Uterus (tissue), 4 donors: Measurements from ENCODE around the gene PFKM. TPM values are rescaled to one million over a fixed set of nuclear protein-coding genes. Genes with fewer than 3 reads are reported as not detected.
A peak's percentile ranks its signal among the peaks of the same experiment; 100 is the strongest.

Source experiments
- DNase-seq, 2 donors: peaks; one replicate each; pipeline ENCODE4 v3.0.0-alpha.2; 2019 to 2020
- H3K27ac ChIP-seq, 2 donors: fragments of 200-600 bp; sonication (generic); 1 replicate in 1 of 2; 2 replicates in 1 of 2; pipeline ENCODE4 v1.5.1; 2016 to 2018
- H3K27me3 ChIP-seq, 2 donors: fragments of 200-600 bp; sonication (generic); one replicate each; pipeline ENCODE4 v1.5.1; 2018 to 2019; ENCODE audit warnings: control low read depth in 1 of 2
- H3K36me3 ChIP-seq, 2 donors: fragments of 200-600 bp; sonication (generic); one replicate each; pipeline ENCODE4 v1.5.1; 2019; ENCODE audit warnings: control low read depth in 1 of 2
- H3K4me1 ChIP-seq, 2 donors: fragments of 200-600 bp; sonication (generic); one replicate each; pipeline ENCODE4 v1.5.1; 2018 to 2019; ENCODE audit warnings: control low read depth in 1 of 2
- H3K4me3 ChIP-seq, 2 donors: fragments of 200-600 bp; sonication (generic); 1 replicate in 1 of 2; 2 replicates in 1 of 2; pipeline ENCODE4 v1.5.1; 2018 to 2019; ENCODE audit warnings: mild to moderate bottlenecking in 1 of 2
- H3K9me3 ChIP-seq, 2 donors: fragments of 200-600 bp; sonication (generic); one replicate each; pipeline ENCODE4 v1.5.1; 2019; ENCODE audit warnings: control low read depth in 1 of 2
- CTCF ChIP-seq, 4 experiments: fragments of 200-600 bp in 2 of 4; fragments of 450-650 bp in 2 of 4; sonication (generic) in 2 of 4; IDR thresholded peaks; one replicate each; pipeline ENCODE4 v1.5.1; 2016 to 2019; ENCODE audit warnings: antibody characterized with exemption in 4 of 4, mild to moderate bottlenecking in 2 of 4, moderate library complexity in 1 of 4
- POLR2A ChIP-seq, 2 donors: fragments of 450-650 bp; IDR thresholded peaks; one replicate each; pipeline ENCODE4 v1.6.1; 2016; ENCODE audit warnings: antibody characterized with exemption in 2 of 2, mild to moderate bottlenecking in 1 of 2, moderate library complexity in 1 of 2
- intact Hi-C: fragments of 100-400 bp; cut with DNase I; formaldehyde crosslinking; loops from one replicate; pipeline ENCODE4 v1.15.1; 2023; ENCODE audit warnings: low total_unique reads
- total RNA-seq, 4 donors: library from RNA; depleted of rRNA in 3 of 4; stranded (reverse); fragments of >200 nt in 3 of 4; gene quantifications; one replicate each; pipeline versions ENCODE4 v1.1.0 to v1.2.4, GENCODE V29; 2014 to 2023
- donor health status: DM: yes; HTN: yes; CAD: no.

PFKM gene
- total RNA-seq, 4 donors from 2014 or later, result 30.9 to 150 (median 70.8) TPM

- no peaks in the 10 kb centered on the region for H3K4me1 ChIP-seq
- intact Hi-C loops, result no loop called here
- H3K27me3 ChIP-seq, result no peaks in the 10 kb centered on the region
- H3K4me3 ChIP-seq, result no peak overlapping the region
- TF ChIP-seq POLR2A (IDR thresholded peaks at IDR 0.05) (no peak), CTCF (IDR thresholded peaks at IDR 0.05) (no peak)
- no peaks in the 10 kb centered on the region for H3K9me3 ChIP-seq
- DNase-seq, result no peak
- no peaks in the 10 kb centered on the region for H3K36me3 ChIP-seq
- H3K27ac ChIP-seq, result no peak overlapping the region
Observed at GRCh38 chr12:48180857-48181495, 61.8 kb downstream of the PFKM start.

- DNase-seq, result no peak
- no peaks in the 10 kb centered on the region for H3K9me3 ChIP-seq
- H3K27ac ChIP-seq, result peak overlapping the region in 1 of 2 donors; percentile 69
- intact Hi-C loops, result no loop called here
- peak overlapping the region; percentile 56 to 69 for H3K4me3 ChIP-seq
- TF ChIP-seq POLR2A (IDR thresholded peaks at IDR 0.05), result no peak
- no peaks in the 10 kb centered on the region for H3K4me1 ChIP-seq
- no peaks in the 10 kb centered on the region for H3K36me3 ChIP-seq
- H3K27me3 ChIP-seq, result no peaks in the 10 kb centered on the region
Observed at GRCh38 chr12:48182631-48183030, 63.5 kb downstream of the PFKM start.

GRCh38 chr12:48183091-48183875, 64.1 kb downstream of the PFKM start, which contains the start of gene CCDC184:
TSS of gene CCDC184 (plus strand) at chr12:48183644. CDS start at chr12:48184123, 479 bp downstream.
- Histone ChIP-seq H3K27ac (peak within 1 kb of the TSS; percentile 4 to 69), H3K36me3 (no peaks in the 10 kb centered on the region), H3K9me3 (no peaks in the 10 kb centered on the region), H3K4me3 (peak within 1 kb of the TSS; percentile 56 to 69), H3K27me3 (no peaks in the 10 kb centered on the region), H3K4me1 (no peaks in the 10 kb centered on the region)
- DNase-seq, result peak; percentile 66 to 73
- TF ChIP-seq POLR2A (IDR thresholded peaks at IDR 0.05) (peak in 1 of 2 donors; percentile 39), CTCF (IDR thresholded peaks at IDR 0.05) (peak; percentile 32 to 66 (median 46))
- intact Hi-C loops, result no loop called here

GRCh38 chr12:48183876-48184548, 64.8 kb downstream of the PFKM start:
- peak in 1 of 2 donors; percentile 17 for DNase-seq
- Histone ChIP-seq H3K9me3 (no peaks in the 10 kb centered on the region), H3K27ac (peak overlapping the region; percentile 4 to 69), H3K36me3 (no peaks in the 10 kb centered on the region), H3K4me3 (peak overlapping the region; percentile 56 to 69), H3K27me3 (no peaks in the 10 kb centered on the region), H3K4me1 (no peaks in the 10 kb centered on the region)
- intact Hi-C loops, result no loop called here
- TF ChIP-seq POLR2A (IDR thresholded peaks at IDR 0.05), result no peak
- no peak for TF ChIP-seq CTCF (IDR thresholded peaks at IDR 0.05)

- no peaks in the 10 kb centered on the region for H3K36me3 ChIP-seq
- H3K27ac ChIP-seq, result peak overlapping the region in 1 of 2 donors; percentile 69
- no peak for DNase-seq
- no peaks in the 10 kb centered on the region for H3K27me3 ChIP-seq
- no peaks in the 10 kb centered on the region for H3K4me1 ChIP-seq
- H3K9me3 ChIP-seq, result no peaks in the 10 kb centered on the region
- TF ChIP-seq CTCF (IDR thresholded peaks at IDR 0.05) (no peak), POLR2A (IDR thresholded peaks at IDR 0.05) (no peak)
- peak overlapping the region; percentile 56 to 69 for H3K4me3 ChIP-seq
- intact Hi-C loops, result no loop called here
Observed at GRCh38 chr12:48184549-48184922, 65.4 kb downstream of the PFKM start.
